ENCODE data around the gene EME2. TPM values are rescaled to one million over a fixed set of nuclear protein-coding genes. Genes with fewer than 3 reads are reported as not detected.
"Not testable (repeated sequence)": the region's sequence is repeated elsewhere in the genome, so short reads cannot be mapped to it uniquely, and the experiment has no call there.

EME2 gene
- 10 to 100 TPM in 1 of 4 donors, 1 to 10 TPM in 3; 6.7 to 10.7 (median 8.6) TPM for polyA plus RNA-seq (ENCODE audit: insufficient read length in 4 of 4)

DNA sequence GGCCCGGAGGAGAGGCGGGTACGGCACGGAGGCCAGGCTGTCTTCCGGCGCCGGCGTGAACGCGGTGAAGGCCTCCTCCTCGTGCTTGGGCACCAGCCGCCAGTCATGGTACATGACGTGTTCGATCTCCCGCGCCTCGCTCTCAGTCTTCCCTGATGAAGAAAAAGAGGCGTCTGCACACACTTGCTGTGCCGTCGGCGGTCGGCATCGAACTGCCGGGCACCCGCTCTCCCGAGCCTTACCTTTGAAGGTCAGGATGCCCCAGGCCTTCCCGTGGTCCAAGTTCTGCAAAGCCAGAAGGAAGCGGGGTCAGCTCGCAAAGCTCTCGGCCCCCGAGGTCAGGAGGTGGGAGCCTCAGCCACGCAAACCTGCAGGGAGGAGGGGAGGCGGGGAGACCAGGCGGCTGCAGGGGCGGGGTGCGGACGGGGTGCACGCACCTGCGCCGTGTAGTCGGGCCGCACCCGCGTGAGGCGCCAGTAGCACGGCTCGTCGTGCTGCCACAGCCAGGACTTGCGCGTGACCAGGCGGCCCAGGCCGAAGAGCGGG, at the start of gene EME2:
EME2 (plus strand) TSS at position 449 of the 546 bp plus-strand sequence. CDS start 418 bp downstream, outside the sequence.
- DNase-seq (ENCODE audit: low read depth in 4 of 4, low spot score in 3 of 4): no peak

DNA sequence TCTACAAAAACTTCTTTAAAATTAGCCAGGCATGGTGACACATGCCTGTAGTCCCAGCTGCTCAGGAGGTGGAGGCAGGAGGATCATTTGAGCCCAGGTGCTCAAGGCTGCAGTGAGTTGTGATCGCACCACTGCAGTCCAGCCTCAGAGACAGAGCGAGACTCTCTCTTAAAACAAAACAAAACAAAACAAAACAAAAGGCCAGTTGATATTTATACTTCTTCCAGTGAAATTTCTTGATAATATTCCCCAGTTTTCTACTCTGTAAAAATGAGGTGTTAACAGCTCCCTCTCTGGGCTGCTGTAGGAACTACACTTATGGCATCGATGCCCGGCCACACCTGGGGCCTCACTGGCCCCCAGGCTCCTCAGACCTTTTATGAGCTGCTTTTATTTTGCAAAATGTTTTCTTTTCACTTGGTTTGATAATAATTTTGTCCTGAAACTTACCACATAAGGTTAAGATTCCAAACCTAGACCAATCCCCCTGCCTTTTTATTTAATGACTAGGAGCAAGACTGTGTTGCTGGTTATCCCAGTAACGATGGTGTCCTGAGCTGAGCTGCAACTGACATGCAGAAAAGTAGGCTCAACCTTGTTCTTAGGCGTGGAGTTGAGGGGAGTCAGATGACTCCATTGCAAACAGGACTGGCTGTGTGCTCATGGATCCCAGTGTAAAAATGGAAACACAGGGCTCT, 49.0 kb upstream of the EME2 start:
- DNase-seq (ENCODE audit: low read depth in 4 of 4, low spot score in 3 of 4): no peak

GRCh38 chr16:1724491-1724890, 48.1 kb upstream of the EME2 start:
- DNase-seq (ENCODE audit: low read depth in 4 of 4, low spot score in 3 of 4): no peak

DNA sequence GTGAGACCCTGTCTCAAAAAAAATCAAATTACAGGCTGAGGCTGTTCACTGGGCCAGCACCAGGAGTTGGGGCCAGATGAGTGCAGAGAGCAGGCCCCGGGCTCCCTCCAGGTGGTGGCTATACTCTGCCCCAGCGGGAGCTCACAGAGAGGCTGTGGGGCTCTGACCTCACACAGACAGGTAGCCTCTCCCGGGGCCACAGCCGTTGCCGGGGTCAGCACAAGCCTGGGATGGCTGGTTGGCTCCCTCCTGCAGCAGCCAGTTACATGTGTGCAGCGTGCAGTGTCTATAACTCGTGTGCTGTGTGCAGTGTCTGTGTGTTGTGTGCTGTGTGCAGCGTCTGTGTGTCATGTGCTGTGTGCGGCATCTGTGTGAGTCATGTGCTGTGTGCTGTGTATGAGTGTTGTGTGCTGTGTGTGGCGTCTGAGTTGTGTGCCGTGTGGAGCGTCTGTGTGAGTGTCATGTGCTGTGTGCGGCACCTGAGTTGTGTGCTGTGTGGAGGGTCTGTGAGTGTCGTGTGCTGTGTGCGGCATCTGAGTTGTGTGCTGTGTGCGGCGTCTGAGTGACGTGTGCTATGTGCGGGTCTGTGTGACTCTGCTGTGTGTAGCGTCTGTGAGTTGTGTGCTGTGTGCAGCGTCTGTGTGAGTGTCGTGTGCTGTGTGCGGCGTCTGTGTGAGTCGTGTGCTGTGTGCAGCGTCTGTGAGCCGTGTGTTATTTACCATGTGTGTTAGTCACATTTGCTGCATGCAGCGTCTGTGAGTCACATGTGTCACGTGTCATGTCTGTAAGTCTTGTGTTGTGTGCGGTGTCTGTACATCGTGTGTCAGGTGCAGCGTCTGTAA, 45.7 kb upstream of the EME2 start:
- DNase-seq (ENCODE audit: low read depth in 4 of 4, low spot score in 3 of 4): no peak

DNA sequence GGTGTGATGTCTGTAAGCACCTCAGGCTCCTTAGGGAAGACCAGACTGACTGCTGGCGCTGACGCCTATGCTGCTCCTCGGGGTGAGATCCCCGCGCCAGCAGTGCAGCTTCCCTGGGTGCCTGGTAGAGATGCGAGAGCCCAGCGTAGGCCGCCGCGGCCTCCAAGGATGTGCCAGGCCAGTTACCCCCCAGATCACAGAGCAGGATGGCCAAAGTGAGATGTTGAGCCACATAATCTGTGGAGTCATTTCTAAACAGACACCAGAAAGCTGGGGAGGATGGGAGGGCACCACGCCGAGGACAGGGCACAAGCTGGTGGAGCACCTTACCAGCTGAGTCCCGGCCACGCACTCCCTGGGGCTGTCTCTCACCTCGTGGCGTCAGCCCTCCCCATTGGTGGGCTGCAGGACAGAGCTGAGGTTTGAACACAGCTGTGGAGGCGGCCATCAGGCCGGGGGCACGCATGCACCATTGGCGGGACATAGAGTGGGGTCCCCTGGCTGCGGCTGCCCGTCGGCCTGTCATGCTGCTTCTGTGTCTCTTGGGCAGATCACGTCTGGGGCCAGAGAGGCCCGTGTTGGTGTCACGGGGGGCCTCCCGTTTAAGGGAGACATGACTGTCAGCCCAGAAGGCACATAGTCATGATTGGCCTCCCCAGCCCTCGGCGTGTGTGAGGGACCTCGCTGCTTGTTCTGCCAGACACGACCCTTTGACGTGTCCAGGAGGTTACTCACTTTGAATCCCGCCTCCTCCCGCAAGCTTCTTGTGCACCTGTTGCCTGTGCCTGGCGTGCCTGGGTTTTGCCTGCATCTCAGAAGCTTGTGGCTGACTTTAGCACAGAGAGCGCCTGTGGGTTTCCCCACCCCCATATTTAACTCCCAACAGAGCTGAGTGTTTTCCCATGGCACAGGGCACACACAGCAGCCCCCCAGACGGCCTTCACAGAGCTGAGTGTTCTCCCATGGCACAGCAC, 44.7 kb upstream of the EME2 start:
- DNase-seq (ENCODE audit: low read depth in 4 of 4, low spot score in 3 of 4): no peak

DNA sequence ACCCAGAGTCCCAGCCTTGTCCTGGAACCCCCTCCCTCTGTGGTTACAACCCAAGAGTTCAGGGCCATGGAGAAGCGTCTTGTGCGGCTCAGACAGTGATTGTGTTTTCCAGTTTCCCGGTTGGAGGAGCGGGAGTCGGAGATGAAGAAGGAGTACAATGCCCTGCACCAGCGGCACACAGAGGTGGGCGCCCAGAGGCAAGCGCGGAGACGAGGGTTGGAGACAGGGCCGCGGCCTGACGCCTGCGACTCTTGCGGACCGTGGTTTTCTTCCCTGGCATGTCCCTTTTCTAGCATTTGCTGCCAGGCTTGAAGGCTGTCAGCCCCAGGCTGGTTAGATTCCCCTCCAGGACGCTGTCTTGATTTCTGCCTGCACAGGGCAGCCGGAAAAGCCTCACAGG, 43.6 kb upstream of the EME2 start:
- no peak for DNase-seq (ENCODE audit: low read depth in 4 of 4, low spot score in 3 of 4)

DNA sequence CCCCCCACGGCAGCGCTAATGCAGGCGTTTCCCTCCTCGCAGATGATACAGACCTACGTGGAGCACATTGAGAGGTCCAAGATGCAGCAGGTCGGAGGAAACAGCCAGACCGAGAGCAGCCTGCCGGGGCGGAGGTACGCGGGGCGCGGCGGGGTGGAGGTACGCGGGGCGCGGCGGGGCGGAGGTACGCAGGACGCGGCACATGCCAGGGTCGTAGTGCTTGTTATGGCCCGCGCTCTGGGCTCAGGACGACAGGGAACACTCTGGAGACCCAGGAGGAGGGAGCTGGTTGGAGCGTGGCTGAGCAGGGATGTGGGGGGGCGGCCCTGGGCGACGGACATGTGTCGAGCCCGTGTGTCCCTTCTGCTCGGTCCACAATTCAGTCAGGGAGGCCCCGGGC, 43.2 kb upstream of the EME2 start:
- DNase-seq (ENCODE audit: low read depth in 4 of 4, low spot score in 3 of 4): no peak

DNA sequence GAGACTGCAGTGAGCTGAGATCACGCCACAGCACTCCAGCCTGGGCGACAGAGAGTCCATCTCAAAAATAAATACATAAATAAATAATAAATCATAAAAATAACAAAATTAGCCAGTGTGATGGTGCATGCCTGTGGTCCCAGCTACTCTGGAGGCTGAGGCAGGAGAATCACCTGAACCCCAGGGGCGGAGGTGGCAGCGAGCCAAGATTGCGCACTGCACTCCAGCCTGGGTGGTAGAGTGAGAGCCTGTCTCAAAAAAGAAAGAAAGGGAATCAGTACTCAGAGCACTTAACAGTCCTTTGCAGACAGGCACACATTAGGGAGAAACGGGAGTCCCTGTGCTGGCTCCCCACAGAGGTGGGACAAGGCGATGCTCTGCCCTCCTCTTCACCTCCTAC, 41.5 kb upstream of the EME2 start:
- no peak for DNase-seq (ENCODE audit: low read depth in 4 of 4, low spot score in 3 of 4)

DNA sequence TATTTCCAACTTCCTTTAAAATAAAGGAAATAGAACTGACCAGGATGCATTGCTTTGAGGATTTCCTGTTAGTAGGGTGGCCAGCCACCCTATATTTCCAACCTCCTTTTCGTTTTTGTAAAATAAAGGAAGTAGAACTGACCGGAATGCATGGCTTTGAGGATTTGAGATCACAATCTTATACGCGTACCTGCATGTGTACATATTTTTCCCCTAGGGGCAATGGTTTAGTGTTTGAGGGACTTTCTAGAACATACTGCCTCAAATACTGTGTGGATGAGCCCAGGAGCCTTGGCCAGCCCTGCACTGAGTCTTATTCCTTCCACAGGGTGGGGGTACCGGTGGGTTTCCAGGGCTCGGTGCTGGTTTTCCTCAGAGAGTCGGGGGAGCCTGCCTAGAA, 41.0 kb upstream of the EME2 start:
- no peak for DNase-seq (ENCODE audit: low read depth in 4 of 4, low spot score in 3 of 4)

GRCh38 chr16:1732071-1732470, 40.5 kb upstream of the EME2 start:
- no peak for DNase-seq (ENCODE audit: low read depth in 4 of 4, low spot score in 3 of 4)

- DNase-seq (ENCODE audit: low read depth in 4 of 4, low spot score in 3 of 4): not testable (repeated sequence)
These were observed 40.0 kb upstream of the EME2 start for GRCh38 chr16:1732551-1732987.

GRCh38 chr16:1734123-1734522, 38.5 kb upstream of the EME2 start:
- no peak for DNase-seq (ENCODE audit: low read depth in 4 of 4, low spot score in 3 of 4)

DNA sequence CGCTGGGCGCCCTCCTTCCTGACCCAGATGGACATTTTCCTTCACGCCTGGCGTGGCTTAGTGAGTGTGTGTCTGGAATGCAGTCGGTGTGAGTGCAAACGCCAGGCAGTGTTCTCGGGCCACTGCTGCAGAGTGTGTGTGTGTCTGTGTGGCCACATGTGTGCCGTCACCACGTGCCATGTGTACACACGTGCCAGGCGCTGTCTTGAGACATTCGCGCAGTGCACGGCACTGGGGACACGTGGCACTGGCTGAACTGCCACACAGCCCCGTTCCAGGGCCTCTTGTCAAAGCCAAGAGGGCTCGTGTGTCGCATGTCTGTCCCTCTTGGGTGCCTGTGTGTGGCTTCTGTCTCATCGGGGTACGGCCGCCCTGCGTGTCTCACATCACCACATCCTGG, 37.8 kb upstream of the EME2 start:
- DNase-seq (ENCODE audit: low read depth in 4 of 4, low spot score in 3 of 4): no peak

GRCh38 chr16:1740234-1740633, 32.4 kb upstream of the EME2 start:
- no peak for DNase-seq (ENCODE audit: low read depth in 4 of 4, low spot score in 3 of 4)

- DNase-seq (ENCODE audit: low read depth in 4 of 4, low spot score in 3 of 4): no peak
These were observed 31.7 kb upstream of the EME2 start for GRCh38 chr16:1740781-1741490.

GRCh38 chr16:1741553-1742165, 31.0 kb upstream of the EME2 start:
- no peak for DNase-seq (ENCODE audit: low read depth in 4 of 4, low spot score in 3 of 4)

DNA sequence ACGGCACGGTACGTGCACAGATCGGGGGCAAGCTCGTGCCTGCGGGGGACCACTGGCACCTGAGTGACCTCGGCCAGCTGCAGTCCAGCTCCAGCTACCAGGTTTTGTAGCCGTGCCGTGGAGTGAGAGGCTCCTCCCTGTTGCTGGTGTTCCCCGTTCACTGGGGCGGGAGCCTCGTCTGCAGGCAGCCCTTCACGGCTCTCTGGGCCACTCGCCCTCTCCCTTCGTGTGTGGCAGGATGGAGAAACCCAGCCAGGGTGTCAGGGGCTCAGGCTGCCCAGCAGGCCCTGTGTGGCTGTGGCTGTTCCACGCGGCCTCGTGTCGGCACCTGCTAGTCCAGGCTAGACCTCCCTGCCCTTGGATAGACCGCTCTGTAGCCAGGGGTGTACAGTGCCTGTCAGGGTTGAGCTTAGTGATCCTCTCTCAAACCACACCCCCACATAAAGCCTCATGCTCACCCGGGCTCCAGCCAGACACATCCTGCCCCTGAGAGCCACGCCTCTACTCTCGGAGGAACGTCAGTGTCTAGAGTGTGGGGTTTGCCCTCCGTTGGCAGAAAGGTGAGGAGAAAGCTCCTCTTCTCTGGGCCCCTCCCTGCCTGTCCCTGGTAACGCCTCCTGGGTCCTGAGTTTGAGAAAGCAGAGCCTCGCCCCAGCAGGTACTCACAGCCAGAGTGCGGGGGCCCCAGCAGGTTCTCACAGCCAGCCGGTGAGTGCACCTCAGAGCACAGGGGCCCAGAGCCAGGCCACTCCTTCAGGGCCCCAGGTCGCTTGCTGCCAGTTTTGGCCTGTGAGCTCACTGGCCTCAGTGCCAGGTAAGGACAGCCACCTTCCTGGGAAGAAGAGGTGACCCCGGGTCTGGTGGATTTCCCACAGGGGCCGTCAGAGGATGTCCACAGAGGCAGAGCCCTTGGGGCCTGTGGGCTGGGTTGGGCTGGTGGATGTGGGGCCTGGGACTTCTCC, 29.0 kb upstream of the EME2 start:
- no peak for DNase-seq (ENCODE audit: low read depth in 4 of 4, low spot score in 3 of 4)

GRCh38 chr16:1744338-1744840, 28.2 kb upstream of the EME2 start:
- no peak for DNase-seq (ENCODE audit: low read depth in 4 of 4, low spot score in 3 of 4)
